ENCODE measurements around the gene RAPGEF1. TPM values are rescaled to one million over a fixed set of nuclear protein-coding genes. Genes with fewer than 3 reads are reported as not detected.

The RAPGEF1 gene
- total and polyA plus RNA-seq, 7 donors, result 14.4 to 58.2 (median 45.3) TPM

- no peaks in the 10 kb centered on the region for H3K9me3 ChIP-seq
- 57 to 64% methylated on average over 9 of the region's 9 CpGs for WGBS, 2 donors
- H3K36me3 ChIP-seq, result no peaks in the 10 kb centered on the region
- peaks cover 0 to 3% (median under 1%) of the 10 kb centered on the region in 4 donors for H3K4me1 ChIP-seq
- no peak overlapping the region for H3K27ac ChIP-seq
- TF ChIP-seq EP300 (IDR thresholded peaks at IDR 0.05), result no peak
- no peak for TF ChIP-seq POLR2AphosphoS5 (IDR thresholded peaks at IDR 0.05)
- TF ChIP-seq CTCF (IDR thresholded peaks at IDR 0.05), result no peak
- no peaks in the 10 kb centered on the region for H3K27me3 ChIP-seq
- no peak overlapping the region for H3K4me3 ChIP-seq
- no peak for DNase-seq
- intact Hi-C loops (cut with DNase I), result loop anchor here (5.0 to 10.0 kb wide), 2 partner anchors 239 to 397 kb away; partner anchors contain the start of gene POMT1
These were observed 4.4 kb upstream of the RAPGEF1 start for GRCh38 chr9:131744171-131744719.

- no peak overlapping the region for H3K27ac ChIP-seq
- TF ChIP-seq CTCF (IDR thresholded peaks at IDR 0.05) (no peak), POLR2A (IDR thresholded peaks at IDR 0.05) (no peak), EP300 (IDR thresholded peaks at IDR 0.05) (no peak), POLR2AphosphoS5 (IDR thresholded peaks at IDR 0.05) (no peak)
- no peak for DNase-seq
- intact Hi-C loops (cut with DNase I), result loop anchor here (5.0 to 10.0 kb wide), 2 partner anchors 239 to 396 kb away; partner anchors contain the start of gene POMT1
- no peaks in the 10 kb centered on the region for H3K9me3 ChIP-seq
- H3K4me3 ChIP-seq, result no peak overlapping the region
- H3K4me1 ChIP-seq, result peaks cover 0 to 10% (median 7%) of the 10 kb centered on the region in 4 donors
- no peaks in the 10 kb centered on the region for H3K27me3 ChIP-seq
- 66 to 71% methylated on average over 1 of the region's 1 CpG for WGBS, 2 donors
- H3K36me3 ChIP-seq, result no peaks in the 10 kb centered on the region
These were observed 3.6 kb upstream of the RAPGEF1 start for GRCh38 chr9:131743501-131743900.

- intact Hi-C loops (cut with DNase I), result loop anchor here (5.0 to 10.0 kb wide), 2 partner anchors 238 to 396 kb away; partner anchors contain the start of gene POMT1
- 86 to 88% methylated on average over 2 of the region's 2 CpGs for WGBS, 2 donors
These were observed 3.2 kb upstream of the RAPGEF1 start for GRCh38 chr9:131743096-131743495.

GRCh38 chr9:131740898-131741297, 1.0 kb upstream of the RAPGEF1 start:
- Histone ChIP-seq H3K27ac (no peak overlapping the region), H3K4me3 (no peak overlapping the region), H3K27me3 (no peaks in the 10 kb centered on the region), H3K9me3 (no peaks in the 10 kb centered on the region), H3K36me3 (no peaks in the 10 kb centered on the region), H3K4me1 (peaks cover 0 to 33% (median 30%) of the 10 kb centered on the region in 4 donors)
- DNase-seq, result no peak
- WGBS, 2 donors, result 85 to 89% methylated on average over 5 of the region's 5 CpGs
- intact Hi-C loops (cut with DNase I), result loop anchor here (1.0 to 10.0 kb wide), 4 partner anchors 98 to 394 kb away; partner anchors contain the start of gene POMT1
- TF ChIP-seq EP300 (IDR thresholded peaks at IDR 0.05) (no peak), POLR2AphosphoS5 (IDR thresholded peaks at IDR 0.05) (no peak), CTCF (IDR thresholded peaks at IDR 0.05) (no peak), POLR2A (IDR thresholded peaks at IDR 0.05) (no peak)

More at GRCh38 chr9:131743096-131743495, 3.2 kb upstream of the RAPGEF1 start:
- Histone ChIP-seq H3K36me3 (no peaks in the 10 kb centered on the region), H3K27me3 (no peaks in the 10 kb centered on the region), H3K4me1 (peaks cover 0 to 14% (median 11%) of the 10 kb centered on the region in 4 donors), H3K27ac (no peak overlapping the region), H3K9me3 (no peaks in the 10 kb centered on the region), H3K4me3 (no peak overlapping the region)
- no peak for DNase-seq
- TF ChIP-seq EP300 (IDR thresholded peaks at IDR 0.05) (no peak), CTCF (IDR thresholded peaks at IDR 0.05) (no peak), POLR2AphosphoS5 (IDR thresholded peaks at IDR 0.05) (no peak), POLR2A (IDR thresholded peaks at IDR 0.05) (no peak)

Measured in sigmoid colon (tissue), 7 donors.